ENCODE data around the gene TLR9. TPM values are rescaled to one million over a fixed set of nuclear protein-coding genes. Genes with fewer than 3 reads are reported as not detected.
"Not testable (repeated sequence)": the region's sequence is repeated elsewhere in the genome, so short reads cannot be mapped to it uniquely, and the experiment has no call there.

TLR9 gene, protein sequence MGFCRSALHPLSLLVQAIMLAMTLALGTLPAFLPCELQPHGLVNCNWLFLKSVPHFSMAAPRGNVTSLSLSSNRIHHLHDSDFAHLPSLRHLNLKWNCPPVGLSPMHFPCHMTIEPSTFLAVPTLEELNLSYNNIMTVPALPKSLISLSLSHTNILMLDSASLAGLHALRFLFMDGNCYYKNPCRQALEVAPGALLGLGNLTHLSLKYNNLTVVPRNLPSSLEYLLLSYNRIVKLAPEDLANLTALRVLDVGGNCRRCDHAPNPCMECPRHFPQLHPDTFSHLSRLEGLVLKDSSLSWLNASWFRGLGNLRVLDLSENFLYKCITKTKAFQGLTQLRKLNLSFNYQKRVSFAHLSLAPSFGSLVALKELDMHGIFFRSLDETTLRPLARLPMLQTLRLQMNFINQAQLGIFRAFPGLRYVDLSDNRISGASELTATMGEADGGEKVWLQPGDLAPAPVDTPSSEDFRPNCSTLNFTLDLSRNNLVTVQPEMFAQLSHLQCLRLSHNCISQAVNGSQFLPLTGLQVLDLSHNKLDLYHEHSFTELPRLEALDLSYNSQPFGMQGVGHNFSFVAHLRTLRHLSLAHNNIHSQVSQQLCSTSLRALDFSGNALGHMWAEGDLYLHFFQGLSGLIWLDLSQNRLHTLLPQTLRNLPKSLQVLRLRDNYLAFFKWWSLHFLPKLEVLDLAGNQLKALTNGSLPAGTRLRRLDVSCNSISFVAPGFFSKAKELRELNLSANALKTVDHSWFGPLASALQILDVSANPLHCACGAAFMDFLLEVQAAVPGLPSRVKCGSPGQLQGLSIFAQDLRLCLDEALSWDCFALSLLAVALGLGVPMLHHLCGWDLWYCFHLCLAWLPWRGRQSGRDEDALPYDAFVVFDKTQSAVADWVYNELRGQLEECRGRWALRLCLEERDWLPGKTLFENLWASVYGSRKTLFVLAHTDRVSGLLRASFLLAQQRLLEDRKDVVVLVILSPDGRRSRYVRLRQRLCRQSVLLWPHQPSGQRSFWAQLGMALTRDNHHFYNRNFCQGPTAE
- under 1 TPM in 2 of 3 donors, not detected in 1; 0.77 to 0.89 TPM for total RNA-seq
- long read RNA-seq, donor 1, partial matches to known transcripts = 0 of 1 reads
- long read RNA-seq, donor 1, other reads (novel, unspliced or antisense) = 0 of 1 reads
- long read RNA-seq, donor 2 = 0 reads

DNA sequence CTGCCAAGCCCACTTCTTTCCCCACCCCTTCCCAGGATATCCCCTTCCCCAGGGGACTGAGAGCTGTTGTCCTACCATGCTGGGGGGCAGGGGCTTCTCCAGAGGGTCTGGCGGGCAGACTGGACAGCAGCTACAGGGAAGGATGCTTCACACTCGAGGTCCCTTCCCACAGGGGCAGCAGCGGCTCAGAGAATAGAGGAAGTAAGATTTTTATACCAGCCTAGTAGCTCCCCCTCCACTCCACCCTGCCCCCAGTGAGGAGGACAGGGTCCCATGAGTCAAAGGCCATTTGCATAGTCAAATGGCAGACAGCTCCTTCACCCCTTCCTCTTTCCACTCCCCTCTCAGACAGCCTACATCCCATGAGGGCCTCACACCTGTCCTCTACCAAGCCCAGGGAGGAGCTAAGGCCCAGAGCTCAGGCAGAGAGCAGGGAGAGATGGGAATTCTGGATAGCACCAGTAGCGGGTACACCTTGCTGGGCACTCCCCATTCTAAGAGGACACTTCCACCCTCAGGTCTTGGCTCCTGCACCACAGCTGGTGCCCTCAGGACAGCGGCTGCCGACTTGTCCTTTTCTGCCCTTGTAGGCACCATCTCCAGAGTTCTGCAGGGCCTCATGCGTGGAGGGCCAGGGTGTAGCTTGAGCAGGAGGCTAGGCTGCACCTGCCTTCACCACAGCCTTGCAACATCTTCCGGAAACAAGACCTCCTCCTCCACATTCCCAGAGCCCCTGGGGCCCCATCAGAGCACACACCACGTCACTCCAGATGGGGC lies at the start of gene TLR9:
TLR9 (minus strand) TSS at position 194 of the 777 bp plus-strand sequence; CDS start at position 78, 116 bp downstream.
- intact Hi-C loops (cut with DNase I, micrococcal nuclease) = loop anchor here in 1 of 2 donors (10.0 kb wide), 1 partner anchor 109 kb away; no protein-coding TSS in a partner anchor
- Histone ChIP-seq H3K36me3 (ENCODE audit: low read depth) (peaks cover 4% of the 10 kb centered on the region), H3K9me3 (no peaks in the 10 kb centered on the region), H3K4me1 (ENCODE audit: low read depth) (no peaks in the 10 kb centered on the region), H3K4me3 (no peak within 1 kb of the TSS)
- peak in 2 of 3 donors; percentile 28 to 58 for DNase-seq
- peak; percentile 72 for ATAC-seq
- TF ChIP-seq, protein P1, sequence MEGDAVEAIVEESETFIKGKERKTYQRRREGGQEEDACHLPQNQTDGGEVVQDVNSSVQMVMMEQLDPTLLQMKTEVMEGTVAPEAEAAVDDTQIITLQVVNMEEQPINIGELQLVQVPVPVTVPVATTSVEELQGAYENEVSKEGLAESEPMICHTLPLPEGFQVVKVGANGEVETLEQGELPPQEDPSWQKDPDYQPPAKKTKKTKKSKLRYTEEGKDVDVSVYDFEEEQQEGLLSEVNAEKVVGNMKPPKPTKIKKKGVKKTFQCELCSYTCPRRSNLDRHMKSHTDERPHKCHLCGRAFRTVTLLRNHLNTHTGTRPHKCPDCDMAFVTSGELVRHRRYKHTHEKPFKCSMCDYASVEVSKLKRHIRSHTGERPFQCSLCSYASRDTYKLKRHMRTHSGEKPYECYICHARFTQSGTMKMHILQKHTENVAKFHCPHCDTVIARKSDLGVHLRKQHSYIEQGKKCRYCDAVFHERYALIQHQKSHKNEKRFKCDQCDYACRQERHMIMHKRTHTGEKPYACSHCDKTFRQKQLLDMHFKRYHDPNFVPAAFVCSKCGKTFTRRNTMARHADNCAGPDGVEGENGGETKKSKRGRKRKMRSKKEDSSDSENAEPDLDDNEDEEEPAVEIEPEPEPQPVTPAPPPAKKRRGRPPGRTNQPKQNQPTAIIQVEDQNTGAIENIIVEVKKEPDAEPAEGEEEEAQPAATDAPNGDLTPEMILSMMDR (IDR thresholded peaks at IDR 0.05) = no peak

DNA sequence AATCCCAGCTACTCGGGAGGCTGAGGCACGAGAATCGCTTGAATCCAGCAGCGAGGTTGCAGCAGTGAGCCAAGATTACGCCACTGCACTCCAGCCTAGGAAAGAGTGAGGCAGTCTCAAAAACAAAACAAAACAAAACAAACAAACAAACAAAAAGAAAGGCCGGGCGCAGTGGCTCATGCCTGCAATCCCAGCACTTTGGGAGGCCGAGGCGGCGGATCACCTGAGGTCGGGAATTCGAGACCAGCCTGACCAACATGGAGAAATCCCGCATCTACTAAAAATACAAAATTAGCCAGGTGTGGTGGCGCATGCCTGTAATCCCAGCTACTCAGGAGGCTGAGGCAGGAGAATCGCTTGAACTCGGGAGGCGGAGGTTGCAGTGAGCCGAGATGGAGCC lies 49.3 kb upstream of the TLR9 start:
- DNase-seq = peak in 1 of 3 donors; percentile 27
- H3K9me3 ChIP-seq; H3K36me3 ChIP-seq (ENCODE audit: low read depth); ATAC-seq; H3K4me3 ChIP-seq; intact Hi-C loops (cut with DNase I, micrococcal nuclease): not testable (repeated sequence)
- peaks cover 46% of the 10 kb centered on the region for H3K4me1 ChIP-seq (ENCODE audit: low read depth)

DNA sequence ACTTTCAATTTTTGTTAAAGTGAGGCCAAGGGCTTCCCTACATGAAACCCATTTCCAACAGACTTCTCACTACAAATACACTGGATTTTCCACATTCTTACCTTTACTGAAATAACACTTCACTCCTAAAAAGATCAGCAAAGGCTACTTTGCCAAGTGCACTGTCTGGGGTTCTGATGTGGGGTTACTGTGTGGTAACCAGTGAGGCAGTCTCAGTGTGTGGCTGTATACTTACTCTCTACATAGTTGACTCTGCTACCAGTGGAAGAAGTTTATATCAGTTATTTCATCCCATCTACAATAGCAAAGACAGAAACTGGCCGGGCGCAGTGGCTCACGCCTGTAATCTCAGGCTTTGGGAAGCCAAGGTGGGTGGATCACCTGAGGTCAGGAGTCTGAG lies 47.4 kb upstream of the TLR9 start:
- peak in 1 of 3 donors; percentile 4 for DNase-seq
- peaks cover 7% of the 10 kb centered on the region for H3K36me3 ChIP-seq (ENCODE audit: low read depth)
- H3K4me1 ChIP-seq (ENCODE audit: low read depth) = peaks cover 46% of the 10 kb centered on the region
- TF ChIP-seq, protein P1 (IDR thresholded peaks at IDR 0.05) = no peak
- no peak for ATAC-seq
- intact Hi-C loops (cut with DNase I, micrococcal nuclease) = no loop called here
- no peaks in the 10 kb centered on the region for H3K9me3 ChIP-seq
- H3K4me3 ChIP-seq = no peak overlapping the region

DNA sequence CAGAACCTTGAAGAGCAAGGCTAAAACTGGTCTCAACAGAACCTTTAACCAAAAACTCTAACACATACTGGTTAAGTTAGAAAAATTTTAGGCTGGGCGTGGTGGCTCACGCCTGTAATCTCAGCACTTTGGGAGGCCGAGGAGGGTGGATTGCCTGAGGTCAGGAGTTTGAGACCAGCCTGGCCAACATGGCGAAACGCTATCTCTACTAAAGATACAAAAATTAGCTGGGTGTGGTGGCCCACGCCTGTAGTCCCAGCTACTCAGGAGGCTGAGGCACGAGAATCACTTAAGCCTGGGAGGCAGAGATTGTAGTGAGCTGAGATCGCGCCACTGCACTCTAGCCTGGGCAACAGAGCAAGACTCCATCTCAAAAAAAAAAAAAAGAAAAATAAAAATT lies 46.7 kb upstream of the TLR9 start:
- H3K9me3 ChIP-seq; intact Hi-C loops (cut with DNase I, micrococcal nuclease); ATAC-seq; H3K4me3 ChIP-seq: not testable (repeated sequence)
- peaks cover 11% of the 10 kb centered on the region for H3K36me3 ChIP-seq (ENCODE audit: low read depth)
- DNase-seq = peak in 1 of 3 donors; percentile 14
- peaks cover 46% of the 10 kb centered on the region for H3K4me1 ChIP-seq (ENCODE audit: low read depth)

DNA sequence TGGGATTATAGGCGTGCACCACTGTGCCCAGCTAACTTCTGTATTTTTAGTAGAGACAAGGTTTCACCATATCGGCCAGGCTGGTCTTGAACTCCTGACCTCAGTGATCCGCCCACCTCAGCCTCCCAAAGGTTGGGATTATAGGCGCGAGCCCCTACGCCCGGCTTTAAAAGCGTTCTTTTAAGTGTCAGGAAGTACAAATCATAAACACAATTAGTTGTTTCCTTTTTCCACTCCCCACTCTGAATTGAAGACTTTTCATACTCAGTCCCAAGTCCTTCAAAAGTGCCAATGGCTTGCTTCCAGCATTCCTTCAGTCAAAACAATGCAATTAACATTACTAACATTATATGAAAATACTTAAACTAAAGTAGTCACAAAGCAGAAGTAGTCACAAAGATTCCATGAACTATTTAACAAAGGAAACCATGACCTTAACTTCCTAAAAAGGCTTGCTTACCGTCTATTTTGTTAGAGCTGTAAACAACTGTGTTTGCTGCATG lies 44.9 kb upstream of the TLR9 start:
- ATAC-seq (peak; percentile 32), DNase-seq (peak in 1 of 3 donors; percentile 27)
- no peak overlapping the region for H3K4me3 ChIP-seq
- intact Hi-C loops (cut with DNase I, micrococcal nuclease) = no loop called here
- H3K4me1 ChIP-seq (ENCODE audit: low read depth) = peaks cover 30% of the 10 kb centered on the region
- TF ChIP-seq, protein P1 (IDR thresholded peaks at IDR 0.05) = no peak
- H3K9me3 ChIP-seq = no peaks in the 10 kb centered on the region
- peaks cover 11% of the 10 kb centered on the region for H3K36me3 ChIP-seq (ENCODE audit: low read depth)
